Activated naive CD4-positive, alpha-beta T cell treated with anti-CD3 and anti-CD28 coated beads, Interleukin-2, amount 50 U/mL, for 24 hours (primary cell): Measurements from ENCODE around the gene ATRNL1.
"Not testable (repeated sequence)": the region's sequence is repeated elsewhere in the genome, so short reads cannot be mapped to it uniquely, and the experiment has no call there.

Experiments
- H3K27ac Mint-ChIP-seq: one replicate; pipeline ENCODE4 v1.8.0; 2021; ENCODE audit warnings: mild to moderate bottlenecking, mixed read lengths
- H3K27me3 Mint-ChIP-seq: one replicate; pipeline ENCODE4 v1.8.0; 2021; ENCODE audit warnings: mixed read lengths
- H3K36me3 Mint-ChIP-seq: one replicate; pipeline ENCODE4 v1.8.0; 2021; ENCODE audit warnings: mixed read lengths
- H3K4me1 Mint-ChIP-seq: one replicate; pipeline ENCODE4 v1.8.0; 2021; ENCODE audit warnings: mixed read lengths
- H3K4me3 Mint-ChIP-seq: one replicate; pipeline ENCODE4 v1.8.0; 2021; ENCODE audit warnings: mild to moderate bottlenecking, mixed read lengths
- H3K9me3 Mint-ChIP-seq: one replicate; pipeline ENCODE4 v1.8.0; 2021; ENCODE audit warnings: mixed read lengths

ATRNL1 gene

GRCh38 chr10:115125505-115125904 lies 32.3 kb downstream of the ATRNL1 start:
- H3K4me1 Mint-ChIP-seq = no peaks in the 10 kb centered on the region
- no peaks in the 10 kb centered on the region for H3K9me3 Mint-ChIP-seq
- no peak overlapping the region for H3K27ac Mint-ChIP-seq
- H3K36me3 Mint-ChIP-seq = no peaks in the 10 kb centered on the region
- no peaks in the 10 kb centered on the region for H3K27me3 Mint-ChIP-seq
- no peak overlapping the region for H3K4me3 Mint-ChIP-seq

- Mint-ChIP-seq H3K9me3 (no peaks in the 10 kb centered on the region), H3K27ac (no peak overlapping the region), H3K36me3 (no peaks in the 10 kb centered on the region)
Observed at GRCh38 chr10:115129752-115130151, 36.6 kb downstream of the ATRNL1 start.

GRCh38 chr10:115136616-115137015 lies 43.5 kb downstream of the ATRNL1 start:
- Mint-ChIP-seq H3K36me3 (no peaks in the 10 kb centered on the region), H3K4me1 (no peaks in the 10 kb centered on the region), H3K4me3 (no peak overlapping the region), H3K27ac (no peak overlapping the region), H3K27me3 (peaks cover 7% of the 10 kb centered on the region), H3K9me3 (no peaks in the 10 kb centered on the region)

More at GRCh38 chr10:115129752-115130151, 36.6 kb downstream of the ATRNL1 start:
- Mint-ChIP-seq H3K4me1 (no peaks in the 10 kb centered on the region), H3K27me3 (peaks cover 5% of the 10 kb centered on the region), H3K4me3 (no peak overlapping the region)

- H3K4me3 Mint-ChIP-seq = no peak overlapping the region
- H3K27me3 Mint-ChIP-seq = peaks cover 5% of the 10 kb centered on the region
- H3K9me3 Mint-ChIP-seq = no peaks in the 10 kb centered on the region
- H3K27ac Mint-ChIP-seq = no peak overlapping the region
- no peaks in the 10 kb centered on the region for H3K36me3 Mint-ChIP-seq
- H3K4me1 Mint-ChIP-seq = no peaks in the 10 kb centered on the region
Observed at GRCh38 chr10:115141254-115141653, 48.1 kb downstream of the ATRNL1 start.

DNA sequence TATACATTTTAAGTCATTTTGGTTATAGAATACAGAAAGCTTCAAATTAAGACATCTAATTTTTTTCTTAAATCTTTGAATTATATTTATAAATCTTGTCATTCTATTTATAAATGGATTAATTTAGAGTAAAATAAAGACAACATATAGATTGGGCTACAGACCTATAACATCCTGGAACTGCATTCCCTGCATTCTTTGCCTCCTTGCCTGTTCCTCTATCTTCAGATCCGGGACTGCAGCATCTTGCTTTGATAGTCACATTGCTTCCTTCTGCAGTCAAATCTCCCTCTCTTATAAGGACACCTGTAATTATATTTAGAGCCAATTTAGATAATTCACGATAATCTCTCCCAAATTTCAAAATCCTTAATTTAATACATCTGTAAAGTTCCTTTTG lies 64.2 kb downstream of the ATRNL1 start:
- Mint-ChIP-seq H3K4me1 (no peaks in the 10 kb centered on the region), H3K9me3 (no peaks in the 10 kb centered on the region), H3K27me3 (peaks cover 4% of the 10 kb centered on the region), H3K36me3 (no peaks in the 10 kb centered on the region), H3K4me3 (no peak overlapping the region), H3K27ac (no peak overlapping the region)

GRCh38 chr10:115163129-115163528 lies 70.0 kb downstream of the ATRNL1 start:
- no peaks in the 10 kb centered on the region for H3K9me3 Mint-ChIP-seq
- H3K4me1 Mint-ChIP-seq = no peaks in the 10 kb centered on the region
- peaks cover 2% of the 10 kb centered on the region for H3K27me3 Mint-ChIP-seq
- H3K36me3 Mint-ChIP-seq = no peaks in the 10 kb centered on the region
- H3K27ac Mint-ChIP-seq = no peak overlapping the region
- no peak overlapping the region for H3K4me3 Mint-ChIP-seq

GRCh38 chr10:115164220-115164619 lies 71.1 kb downstream of the ATRNL1 start:
- Mint-ChIP-seq H3K36me3 (no peaks in the 10 kb centered on the region), H3K4me1 (no peaks in the 10 kb centered on the region), H3K27me3 (peaks cover 2% of the 10 kb centered on the region), H3K27ac (no peak overlapping the region), H3K4me3 (no peak overlapping the region), H3K9me3 (no peaks in the 10 kb centered on the region)

DNA sequence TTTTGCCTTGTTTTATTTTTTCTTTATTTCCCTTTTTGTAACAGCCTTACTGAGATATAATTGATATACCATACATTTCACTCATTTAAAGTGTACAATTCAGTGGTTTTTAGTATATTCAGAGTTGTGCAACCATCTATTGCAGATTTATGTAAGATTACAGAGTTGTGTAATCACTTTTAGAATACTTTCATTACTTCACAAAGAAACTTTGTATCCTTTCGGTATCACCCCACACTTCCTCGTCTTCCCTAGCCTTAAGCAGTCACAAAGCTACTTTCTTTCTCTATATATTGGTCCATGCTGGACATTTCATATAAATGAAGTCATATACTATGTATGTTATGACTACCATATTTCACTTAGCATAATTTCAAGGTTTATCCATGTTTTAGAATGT lies 74.6 kb downstream of the ATRNL1 start:
- Mint-ChIP-seq H3K4me1 (no peaks in the 10 kb centered on the region), H3K27ac (no peak overlapping the region), H3K36me3 (no peaks in the 10 kb centered on the region), H3K9me3 (no peaks in the 10 kb centered on the region), H3K27me3 (peaks cover 2% of the 10 kb centered on the region), H3K4me3 (no peak overlapping the region)

DNA sequence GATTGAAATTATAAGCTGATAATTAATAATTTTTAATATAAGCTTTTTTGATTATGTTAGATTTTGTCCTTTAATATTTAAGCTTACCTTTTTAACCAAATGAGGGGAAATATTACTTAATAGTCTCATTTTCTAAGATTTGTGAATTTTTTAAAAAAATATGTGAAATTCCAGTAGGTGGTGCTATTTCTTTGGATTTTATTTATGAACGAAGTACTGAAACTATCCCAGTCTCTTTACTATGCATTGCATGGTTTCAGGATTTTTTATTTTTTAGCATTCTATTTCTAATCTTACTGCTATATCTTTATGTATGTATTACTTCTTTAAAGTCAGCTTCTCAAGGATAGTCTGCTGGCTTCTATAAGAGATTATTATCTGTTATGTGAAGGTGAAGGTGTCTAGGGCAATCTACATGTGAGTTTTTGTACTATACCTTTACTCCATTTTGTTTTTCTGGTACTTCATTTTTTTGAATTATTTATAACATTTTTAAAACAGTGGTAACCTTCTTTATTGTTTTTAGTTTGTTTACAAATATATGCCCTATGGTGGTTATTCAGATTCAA lies 78.3 kb downstream of the ATRNL1 start:
- H3K4me3 Mint-ChIP-seq = no peak overlapping the region
- H3K4me1 Mint-ChIP-seq = no peaks in the 10 kb centered on the region
- no peaks in the 10 kb centered on the region for H3K36me3 Mint-ChIP-seq
- H3K9me3 Mint-ChIP-seq = no peaks in the 10 kb centered on the region
- H3K27me3 Mint-ChIP-seq = peaks cover 2% of the 10 kb centered on the region
- H3K27ac Mint-ChIP-seq = no peak overlapping the region

- Mint-ChIP-seq H3K27me3 (peaks cover 2% of the 10 kb centered on the region), H3K27ac (no peak overlapping the region), H3K4me1 (no peaks in the 10 kb centered on the region)
Observed at GRCh38 chr10:115173915-115174443, 80.8 kb downstream of the ATRNL1 start.

GRCh38 chr10:115207276-115207675 lies 114.1 kb downstream of the ATRNL1 start:
- H3K27ac Mint-ChIP-seq, H3K36me3 Mint-ChIP-seq, H3K9me3 Mint-ChIP-seq, H3K27me3 Mint-ChIP-seq: not testable (repeated sequence)
- Mint-ChIP-seq H3K4me3 (peak overlapping the region; percentile 37), H3K4me1 (peaks cover 13% of the 10 kb centered on the region)

More at GRCh38 chr10:115173915-115174443, 80.8 kb downstream of the ATRNL1 start:
- no peaks in the 10 kb centered on the region for H3K9me3 Mint-ChIP-seq
- no peaks in the 10 kb centered on the region for H3K36me3 Mint-ChIP-seq
- H3K4me3 Mint-ChIP-seq = no peak overlapping the region

- H3K36me3 Mint-ChIP-seq = no peaks in the 10 kb centered on the region
- H3K4me1 Mint-ChIP-seq = peaks cover 13% of the 10 kb centered on the region
- H3K9me3 Mint-ChIP-seq = peaks cover 5% of the 10 kb centered on the region
- no peak overlapping the region for H3K4me3 Mint-ChIP-seq
- no peak overlapping the region for H3K27ac Mint-ChIP-seq
- H3K27me3 Mint-ChIP-seq = peaks cover 1% of the 10 kb centered on the region
Observed at GRCh38 chr10:115209133-115209532, 116.0 kb downstream of the ATRNL1 start.

DNA sequence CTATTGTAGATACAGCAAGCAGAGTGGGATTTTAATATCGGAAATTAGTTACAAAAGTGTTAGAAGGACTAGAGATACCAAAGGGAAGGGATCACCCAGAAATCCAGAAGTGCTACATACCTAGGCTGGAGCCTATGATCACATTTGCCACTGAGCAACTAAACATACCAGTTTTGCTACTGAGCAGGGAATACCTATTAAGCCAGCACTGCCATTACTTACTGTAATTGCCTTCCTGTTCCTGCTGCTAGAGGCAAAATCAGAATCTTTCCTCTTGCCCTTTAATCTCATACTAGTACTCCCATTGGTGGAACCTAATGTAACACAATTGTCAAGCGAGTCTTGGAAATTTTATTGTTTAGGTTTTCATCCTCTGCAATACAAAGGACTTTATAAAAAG lies 121.7 kb downstream of the ATRNL1 start:
- Mint-ChIP-seq H3K4me1 (no peaks in the 10 kb centered on the region), H3K36me3 (no peaks in the 10 kb centered on the region), H3K9me3 (peaks cover 5% of the 10 kb centered on the region), H3K4me3 (no peak overlapping the region), H3K27me3 (no peaks in the 10 kb centered on the region), H3K27ac (no peak overlapping the region)

GRCh38 chr10:115219203-115219602 lies 126.0 kb downstream of the ATRNL1 start:
- H3K9me3 Mint-ChIP-seq = no peaks in the 10 kb centered on the region
- no peaks in the 10 kb centered on the region for H3K27me3 Mint-ChIP-seq
- H3K36me3 Mint-ChIP-seq = no peaks in the 10 kb centered on the region
- no peak overlapping the region for H3K4me3 Mint-ChIP-seq
- no peak overlapping the region for H3K27ac Mint-ChIP-seq
- no peaks in the 10 kb centered on the region for H3K4me1 Mint-ChIP-seq

DNA sequence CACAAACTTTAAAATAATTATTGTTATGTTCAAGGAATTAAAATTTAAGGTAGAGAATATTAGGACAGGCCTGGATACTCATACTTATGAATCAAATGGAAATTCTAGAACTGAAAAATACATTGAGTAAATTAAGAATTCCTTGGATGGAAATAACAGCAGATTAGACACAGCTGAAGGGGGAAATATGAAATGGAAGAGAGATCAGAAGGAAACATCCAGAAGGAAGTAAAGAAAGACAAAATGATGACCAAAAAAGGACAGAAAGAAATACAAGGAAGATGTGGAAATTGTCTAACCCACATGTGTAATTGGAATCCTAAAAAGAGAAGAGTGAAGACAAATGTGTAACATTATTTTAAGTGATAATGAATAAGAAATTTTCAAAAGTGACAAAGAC lies 128.9 kb downstream of the ATRNL1 start:
- H3K36me3 Mint-ChIP-seq = no peaks in the 10 kb centered on the region

DNA sequence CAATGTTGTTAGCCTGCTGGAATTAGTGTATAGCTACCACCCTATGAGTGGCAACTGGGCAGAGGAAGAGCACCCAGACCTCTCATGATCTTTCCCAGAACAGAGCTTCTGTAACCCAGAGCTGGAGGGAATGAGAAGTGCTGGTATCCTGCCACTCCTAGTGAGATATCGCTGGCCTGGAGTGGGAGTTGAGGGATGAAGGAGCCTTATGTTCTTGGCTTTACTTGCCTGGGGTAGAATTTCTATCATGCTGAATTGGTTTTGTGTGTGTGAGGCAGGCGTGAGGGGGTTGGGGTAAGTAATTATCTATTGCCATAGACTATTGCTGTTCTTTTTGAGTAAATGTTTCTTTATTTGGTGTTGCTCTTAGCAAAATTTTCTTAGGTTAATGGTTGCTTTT lies 146.6 kb downstream of the ATRNL1 start:
- H3K27ac Mint-ChIP-seq = no peak overlapping the region

More for the DNA sequence above, 128.9 kb downstream of the ATRNL1 start:
- no peaks in the 10 kb centered on the region for H3K27me3 Mint-ChIP-seq
- no peak overlapping the region for H3K4me3 Mint-ChIP-seq
- no peak overlapping the region for H3K27ac Mint-ChIP-seq
- no peaks in the 10 kb centered on the region for H3K9me3 Mint-ChIP-seq
- no peaks in the 10 kb centered on the region for H3K4me1 Mint-ChIP-seq

GRCh38 chr10:115250784-115251183 lies 157.6 kb downstream of the ATRNL1 start:
- Mint-ChIP-seq H3K9me3 (no peaks in the 10 kb centered on the region), H3K27ac (no peak overlapping the region), H3K4me1 (no peaks in the 10 kb centered on the region), H3K4me3 (no peak overlapping the region), H3K36me3 (no peaks in the 10 kb centered on the region), H3K27me3 (no peaks in the 10 kb centered on the region)

More for the DNA sequence above, 146.6 kb downstream of the ATRNL1 start:
- Mint-ChIP-seq H3K27me3 (no peaks in the 10 kb centered on the region), H3K4me1 (no peaks in the 10 kb centered on the region), H3K36me3 (no peaks in the 10 kb centered on the region), H3K9me3 (no peaks in the 10 kb centered on the region), H3K4me3 (no peak overlapping the region)
